ENCODE measurements around the gene MPZL1.
"Not testable (repeated sequence)": the region's sequence is repeated elsewhere in the genome, so short reads cannot be mapped to it uniquely, and the experiment has no call there.

Gene MPZL1

DNA sequence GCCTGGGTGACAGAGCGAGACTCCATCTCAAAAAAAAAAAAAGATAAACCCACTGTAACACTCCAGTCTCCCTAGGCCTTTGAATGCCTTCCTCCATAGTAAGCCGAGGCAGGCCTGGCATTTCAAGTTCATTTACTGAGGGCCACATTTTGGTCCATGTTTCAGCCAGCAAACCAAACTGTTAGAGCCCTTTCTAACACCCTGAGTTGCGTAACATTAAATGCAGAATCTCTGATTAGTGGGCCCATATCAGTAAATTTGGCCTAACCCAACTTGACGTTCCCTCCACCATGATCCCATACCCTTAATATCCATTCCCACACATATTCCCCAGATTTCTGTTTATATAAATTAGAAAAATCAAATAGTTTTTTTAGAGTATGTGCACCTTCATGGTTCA, 12.4 kb downstream of the MPZL1 start:
- in situ Hi-C loops (cut with MboI; ENCODE audit: low pct_unique_long_range_greater_than_20kb, low sequenced_read_pairs, unreplicated experiment) = no loop called here

DNA sequence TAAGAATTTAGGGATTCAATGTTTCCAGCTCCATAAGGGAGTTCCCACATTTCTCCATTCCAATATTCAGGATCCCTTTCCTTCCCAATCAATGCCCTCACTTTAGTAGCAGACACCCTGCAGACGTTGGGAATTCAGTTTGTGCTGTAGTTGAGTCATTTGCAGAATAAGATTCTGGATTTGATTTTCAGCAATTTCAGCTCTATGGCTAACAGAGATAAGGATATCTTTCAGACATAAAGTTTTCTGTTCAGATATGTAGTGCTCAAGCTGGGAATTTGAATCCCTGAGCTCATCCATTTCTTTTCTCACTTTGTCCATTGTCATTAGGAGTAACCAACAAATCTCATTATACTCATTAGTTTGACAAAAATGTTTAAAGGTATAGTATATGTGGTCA, 13.1 kb downstream of the MPZL1 start:
- DNase-seq (ENCODE audit: low spot score) = no peak
- in situ Hi-C loops (cut with MboI; ENCODE audit: low pct_unique_long_range_greater_than_20kb, low sequenced_read_pairs, unreplicated experiment) = no loop called here
- TF ChIP-seq, protein P1, sequence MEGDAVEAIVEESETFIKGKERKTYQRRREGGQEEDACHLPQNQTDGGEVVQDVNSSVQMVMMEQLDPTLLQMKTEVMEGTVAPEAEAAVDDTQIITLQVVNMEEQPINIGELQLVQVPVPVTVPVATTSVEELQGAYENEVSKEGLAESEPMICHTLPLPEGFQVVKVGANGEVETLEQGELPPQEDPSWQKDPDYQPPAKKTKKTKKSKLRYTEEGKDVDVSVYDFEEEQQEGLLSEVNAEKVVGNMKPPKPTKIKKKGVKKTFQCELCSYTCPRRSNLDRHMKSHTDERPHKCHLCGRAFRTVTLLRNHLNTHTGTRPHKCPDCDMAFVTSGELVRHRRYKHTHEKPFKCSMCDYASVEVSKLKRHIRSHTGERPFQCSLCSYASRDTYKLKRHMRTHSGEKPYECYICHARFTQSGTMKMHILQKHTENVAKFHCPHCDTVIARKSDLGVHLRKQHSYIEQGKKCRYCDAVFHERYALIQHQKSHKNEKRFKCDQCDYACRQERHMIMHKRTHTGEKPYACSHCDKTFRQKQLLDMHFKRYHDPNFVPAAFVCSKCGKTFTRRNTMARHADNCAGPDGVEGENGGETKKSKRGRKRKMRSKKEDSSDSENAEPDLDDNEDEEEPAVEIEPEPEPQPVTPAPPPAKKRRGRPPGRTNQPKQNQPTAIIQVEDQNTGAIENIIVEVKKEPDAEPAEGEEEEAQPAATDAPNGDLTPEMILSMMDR (IDR thresholded peaks at IDR 0.05; ENCODE audit: extremely low read depth, insufficient read depth, missing control alignments) = no peak

More for the DNA sequence above, 12.4 kb downstream of the MPZL1 start:
- DNase-seq (ENCODE audit: low spot score) = no peak
- TF ChIP-seq, protein P1 (IDR thresholded peaks at IDR 0.05; ENCODE audit: extremely low read depth, insufficient read depth, missing control alignments) = no peak

DNA sequence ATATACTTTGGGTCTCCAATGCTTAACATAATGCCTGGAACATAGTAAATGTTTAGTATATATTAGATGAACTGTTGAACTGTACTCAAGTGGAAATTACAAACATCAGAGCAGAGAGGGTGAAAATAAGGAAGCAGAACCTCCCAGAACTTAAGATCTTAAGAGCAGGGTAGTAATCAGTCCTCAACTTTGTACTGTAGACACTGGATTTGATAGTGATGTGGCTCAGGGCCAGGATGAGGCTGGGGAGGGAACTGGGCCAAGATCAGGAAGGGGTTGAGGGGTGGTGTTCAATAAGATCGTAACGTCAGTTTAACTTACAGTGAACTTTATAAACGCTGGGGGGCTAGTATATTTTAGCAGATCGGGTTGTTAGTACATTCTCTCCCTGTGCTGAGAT, 15.4 kb downstream of the MPZL1 start:
- TF ChIP-seq, protein P1 (IDR thresholded peaks at IDR 0.05; ENCODE audit: extremely low read depth, insufficient read depth, missing control alignments) = no peak
- in situ Hi-C loops (cut with MboI; ENCODE audit: low pct_unique_long_range_greater_than_20kb, low sequenced_read_pairs, unreplicated experiment) = no loop called here
- DNase-seq (ENCODE audit: low spot score) = no peak

DNA sequence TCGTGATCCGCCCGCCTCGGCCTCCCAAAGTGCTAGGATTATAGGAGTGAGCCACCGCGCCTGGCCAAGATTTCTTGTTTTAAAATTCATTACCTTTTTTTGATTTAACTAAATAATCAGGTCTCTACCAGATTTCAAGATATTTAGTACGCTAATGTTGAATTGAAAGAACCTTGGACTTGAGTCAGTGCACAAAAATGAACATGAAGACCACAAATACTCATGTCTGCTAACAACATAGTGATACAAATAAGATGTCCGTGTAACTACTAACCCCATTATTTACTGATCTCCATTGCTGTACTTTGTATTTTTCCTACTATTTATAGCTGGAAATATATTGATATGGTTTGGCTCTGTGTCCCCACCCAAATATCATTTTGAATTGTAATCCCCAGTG, 16.4 kb downstream of the MPZL1 start:
- no peak for DNase-seq (ENCODE audit: low spot score)
- TF ChIP-seq, protein P1 (IDR thresholded peaks at IDR 0.05; ENCODE audit: extremely low read depth, insufficient read depth, missing control alignments) = no peak
- in situ Hi-C loops (cut with MboI; ENCODE audit: low pct_unique_long_range_greater_than_20kb, low sequenced_read_pairs, unreplicated experiment) = no loop called here

DNA sequence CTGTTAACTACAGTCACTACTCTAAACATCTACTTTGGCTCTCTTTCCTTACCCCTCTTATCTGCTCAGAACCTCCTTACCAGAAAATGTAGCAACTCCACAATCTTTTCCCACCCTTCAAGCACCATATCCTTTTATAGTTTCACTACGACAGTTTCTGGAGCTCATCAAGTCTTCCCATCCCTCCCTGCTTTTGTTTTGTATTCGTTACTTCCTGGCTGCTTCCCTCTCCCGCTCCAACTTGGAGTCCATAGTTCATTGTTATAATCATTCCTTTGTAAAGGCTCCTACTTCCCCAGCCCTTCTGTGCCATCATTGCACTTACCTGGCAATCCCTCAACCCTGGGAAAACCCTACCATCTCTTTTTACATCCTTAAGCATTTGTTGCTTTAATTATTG, 18.0 kb downstream of the MPZL1 start:
- in situ Hi-C loops (cut with MboI; ENCODE audit: low pct_unique_long_range_greater_than_20kb, low sequenced_read_pairs, unreplicated experiment) = no loop called here
- TF ChIP-seq, protein P1 (IDR thresholded peaks at IDR 0.05; ENCODE audit: extremely low read depth, insufficient read depth, missing control alignments) = no peak
- DNase-seq (ENCODE audit: low spot score) = no peak

DNA sequence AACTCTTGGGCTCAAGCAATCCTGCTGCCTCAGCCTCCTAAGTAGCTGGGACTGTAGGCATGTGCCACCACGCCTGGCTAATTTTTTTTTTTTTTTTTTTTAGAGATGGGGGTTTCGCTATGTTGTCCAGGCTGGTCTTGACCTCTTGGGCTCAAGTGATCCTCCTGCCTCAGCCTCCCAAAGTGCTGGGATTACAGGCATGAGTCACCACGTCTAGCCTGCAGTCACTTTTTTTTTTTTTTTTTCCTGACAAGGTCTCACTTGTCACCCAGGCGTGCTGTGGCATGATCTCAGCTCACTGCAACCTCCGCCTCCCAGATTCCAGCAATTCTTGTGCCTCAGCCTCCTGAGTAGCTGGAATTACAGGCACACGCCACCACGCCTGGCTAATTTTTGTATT, 19.3 kb downstream of the MPZL1 start:
- in situ Hi-C loops (cut with MboI; ENCODE audit: low pct_unique_long_range_greater_than_20kb, low sequenced_read_pairs, unreplicated experiment) = not testable (repeated sequence)

DNA sequence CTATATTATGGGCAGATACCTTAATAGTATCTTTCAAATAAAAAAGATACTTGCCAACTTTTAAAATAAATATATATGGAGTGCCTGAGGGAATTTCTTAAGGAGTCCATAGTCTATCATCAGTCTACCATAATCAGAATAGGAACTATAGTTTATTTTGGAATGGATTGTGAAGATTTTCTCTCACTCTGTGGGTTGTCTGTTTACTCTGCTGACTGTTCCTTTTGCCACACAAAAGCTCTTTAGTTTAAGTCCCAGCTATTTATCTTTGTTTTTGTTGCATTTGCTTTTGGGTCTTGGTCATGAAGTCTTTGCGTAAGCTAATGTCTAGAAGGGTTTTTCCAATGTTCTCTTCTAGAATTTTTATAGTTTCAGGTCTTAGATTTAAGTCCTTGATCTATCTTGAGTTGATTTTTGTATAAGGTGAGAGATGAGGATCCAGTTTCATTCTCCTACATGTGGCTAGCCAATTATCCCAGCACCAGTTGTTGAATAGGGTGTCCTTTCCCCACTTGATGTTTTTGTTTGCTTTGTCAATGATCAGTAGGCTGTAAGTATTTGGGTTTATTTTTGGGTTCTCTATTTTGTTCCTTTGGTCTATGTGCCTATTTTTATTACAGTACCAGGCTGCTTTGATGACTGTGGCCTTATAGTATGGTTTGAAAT, 20.7 kb downstream of the MPZL1 start:
- DNase-seq (ENCODE audit: low spot score); in situ Hi-C loops (cut with MboI; ENCODE audit: low pct_unique_long_range_greater_than_20kb, low sequenced_read_pairs, unreplicated experiment): not testable (repeated sequence)

More for the DNA sequence above, 19.3 kb downstream of the MPZL1 start:
- not testable (repeated sequence) for DNase-seq (ENCODE audit: low spot score)

DNA sequence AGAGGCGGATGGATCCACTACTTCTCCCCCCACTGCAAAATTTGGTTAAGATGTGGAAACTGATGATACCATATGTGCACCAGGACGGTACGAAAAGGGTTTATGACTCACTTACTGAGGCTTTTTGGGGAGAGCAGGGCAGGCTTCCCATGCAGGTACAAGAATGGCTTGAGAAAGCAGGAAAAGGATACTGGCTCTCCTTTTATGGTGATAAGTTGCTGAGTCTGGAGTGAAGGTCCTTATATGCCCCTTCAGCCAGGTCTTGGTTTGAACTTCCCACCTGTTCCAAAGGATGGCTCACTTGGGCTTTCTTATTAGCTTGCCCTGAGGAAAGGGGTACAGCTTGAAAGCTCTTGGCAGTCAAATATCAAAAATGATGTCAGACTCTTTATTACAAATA, 23.1 kb downstream of the MPZL1 start:
- in situ Hi-C loops (cut with MboI; ENCODE audit: low pct_unique_long_range_greater_than_20kb, low sequenced_read_pairs, unreplicated experiment) = no loop called here
- no peak for DNase-seq (ENCODE audit: low spot score)
- TF ChIP-seq, protein P1 (IDR thresholded peaks at IDR 0.05; ENCODE audit: extremely low read depth, insufficient read depth, missing control alignments) = no peak
